SK-N-SH (cell line): ENCODE results near the gene ZBTB8OS. TPM values are rescaled to one million over a fixed set of nuclear protein-coding genes. Genes with fewer than 3 reads are reported as not detected.

Source experiments
- CTCF ChIA-PET: fragments of 300-600, 350-600 bp; formaldehyde crosslinking; extraction: SDS; loops from one replicate; lab custom pipeline; 2021; lab: Yijun Ruan, JAX
- POLR2A ChIA-PET: fragments of 350-600 bp; sonication (Branson Sonifier 250); formaldehyde crosslinking; extraction: SDS; loops from one replicate; lab custom pipeline; 2020; ENCODE audit warnings: antibody characterized with exemption, inconsistent platforms; lab: Yijun Ruan, JAX
- DNase-seq: peaks from one replicate; pipeline ENCODE4 v3.0.0; 2012
- H2AFZ ChIP-seq: fragments of 200-600 bp; sonication (generic); 2 replicates; pipeline ENCODE4 v1.8.1; 2016; ENCODE audit warnings: antibody characterized with exemption, mild to moderate bottlenecking, low read depth
- H3F3A ChIP-seq: fragments of 200-600 bp; sonication (generic); replicated peaks from 2 replicates; pipeline ENCODE3; 2016; ENCODE audit warnings: antibody characterized with exemption, mild to moderate bottlenecking; ENCODE audit not compliant: insufficient read depth
- H3K27ac ChIP-seq, 2 experiments: fragments of 200-500 bp in 1 of 2; fragments of 200-600 bp in 1 of 2; sonication (Bioruptor generic) in 1 of 2; sonication (generic), shearing (Covaris generic) in 1 of 2; 2 replicates each; pipeline versions ENCODE4 v1.5.1 to v1.6.1; 2014 to 2016; ENCODE audit warnings: low read depth in 2 of 2, inconsistent platforms in 1 of 2, low read length in 1 of 2, mild to moderate bottlenecking in 1 of 2, mixed read lengths in 1 of 2
- H3K27me3 ChIP-seq: fragments of 200-600 bp; sonication (generic), shearing (Covaris generic); 2 replicates; pipeline ENCODE4 v1.6.1; 2016; ENCODE audit warnings: mixed run types; ENCODE audit not compliant: insufficient read depth
- H3K36me3 ChIP-seq, 2 experiments: fragments of 200-500 bp in 1 of 2; fragments of 200-600 bp in 1 of 2; sonication (Bioruptor generic) in 1 of 2; sonication (generic) in 1 of 2; replicated peaks in 1 of 2; 2 replicates each; pipeline versions ENCODE3 to v1.5.1; 2014 to 2016; ENCODE audit warnings: low read length in 1 of 2, mild to moderate bottlenecking in 1 of 2; ENCODE audit not compliant: insufficient read depth in 2 of 2, control insufficient read depth in 1 of 2
- H3K4me1 ChIP-seq, 2 experiments: fragments of 200-500 bp in 1 of 2; fragments of 200-600 bp in 1 of 2; sonication (Bioruptor generic) in 1 of 2; sonication (generic), shearing (Covaris generic) in 1 of 2; 2 replicates each; pipeline versions ENCODE4 v1.5.1 to v1.6.1; 2014 to 2016; ENCODE audit warnings: low read depth in 1 of 2, low read length in 1 of 2, mixed run types in 1 of 2; ENCODE audit not compliant: insufficient read depth in 2 of 2, control insufficient read depth in 1 of 2
- H3K4me2 ChIP-seq: fragments of 200-600 bp; sonication (generic), shearing (Covaris generic); 2 replicates; pipeline ENCODE4 v1.6.1; 2017; ENCODE audit warnings: mixed run types
- H3K4me3 ChIP-seq, 2 experiments: fragments of 200-500 bp in 1 of 2; fragments of 200-600 bp in 1 of 2; sonication (Bioruptor generic) in 1 of 2; sonication (generic), shearing (Covaris generic) in 1 of 2; 2 replicates each; pipeline versions ENCODE4 v1.5.1 to v1.8.1; 2014 to 2016; ENCODE audit warnings: low read depth in 2 of 2, inconsistent platforms in 1 of 2, low read length in 1 of 2, mild to moderate bottlenecking in 1 of 2, mixed read lengths in 1 of 2, moderate library complexity in 1 of 2
- H3K79me2 ChIP-seq: fragments of 200-600 bp; sonication (generic); 2 replicates; pipeline ENCODE4 v1.8.1; 2017; ENCODE audit warnings: mild to moderate bottlenecking; ENCODE audit not compliant: insufficient read depth
- H3K9ac ChIP-seq: fragments of 200-600 bp; sonication (generic); 2 replicates; pipeline ENCODE4 v1.6.1; 2017; ENCODE audit warnings: mixed run types
- H3K9me2 ChIP-seq: fragments of 200-600 bp; sonication (generic); 2 replicates; pipeline ENCODE4 v1.6.1; 2017; ENCODE audit warnings: mixed run types
- H3K9me3 ChIP-seq: fragments of 200-600 bp; sonication (generic); 2 replicates; pipeline ENCODE4 v1.6.1; 2017; ENCODE audit warnings: mixed run types, mild to moderate bottlenecking, moderate library complexity
- H4K20me1 ChIP-seq: fragments of 200-600 bp; sonication (generic); 2 replicates; pipeline ENCODE4 v1.6.1; 2017; ENCODE audit warnings: mild to moderate bottlenecking, mixed run types; ENCODE audit not compliant: insufficient read depth
- CHD2 ChIP-seq: fragments of 150-350 bp; IDR thresholded peaks from 2 replicates; pipeline ENCODE4 v1.6.1; 2018; ENCODE audit warnings: low read length; ENCODE audit not compliant: partially characterized antibody
- EP300 ChIP-seq, 2 experiments: IDR thresholded peaks; 2 replicates each; pipeline versions ENCODE4 v1.4.0 to v1.6.1; 2012; ENCODE audit warnings: borderline replicate concordance in 1 of 2, low read depth in 1 of 2, low read length in 1 of 2
- EZH2phosphoT487 ChIP-seq: fragments of 200-600 bp; sonication (generic); IDR thresholded peaks from 2 replicates; pipeline ENCODE4 v1.6.1; 2017; ENCODE audit warnings: low read depth, mixed run types, mild to moderate bottlenecking, antibody characterized with exemption, moderate library complexity, borderline replicate concordance
- FOXJ3 ChIP-seq: sonication (generic); formaldehyde crosslinking; IDR thresholded peaks from 2 replicates; pipeline ENCODE4 v1.5.1; 2020; ENCODE audit warnings: mild to moderate bottlenecking, missing genetic modification reagents
- GATA2 ChIP-seq: sonication (generic); formaldehyde crosslinking; IDR thresholded peaks from 2 replicates; pipeline ENCODE4 v1.5.0; 2020; ENCODE audit warnings: mild to moderate bottlenecking, missing genetic modification reagents
- JUND ChIP-seq: IDR thresholded peaks from 2 replicates; pipeline ENCODE4 v1.4.0; 2012
- MXI1 ChIP-seq: IDR thresholded peaks from 2 replicates; pipeline ENCODE4 v1.6.1; 2012; ENCODE audit warnings: mild to moderate bottlenecking, low read depth, low read length, improper control_type of control experiment
- NFIC ChIP-seq: IDR thresholded peaks from 2 replicates; pipeline ENCODE4 v1.4.0; 2012; ENCODE audit warnings: borderline replicate concordance
- POLR2AphosphoS5 ChIP-seq: IDR thresholded peaks from 2 replicates; pipeline ENCODE4 v1.6.1; 2012; ENCODE audit warnings: low read depth, low read length
- RAD21 ChIP-seq: IDR thresholded peaks from 2 replicates; pipeline ENCODE4 v1.6.1; 2012; ENCODE audit warnings: mild to moderate bottlenecking, low read length
- RCOR1 ChIP-seq: fragments of 150-350 bp; IDR thresholded peaks from 2 replicates; pipeline ENCODE4 v1.6.1; 2017; ENCODE audit warnings: antibody characterized with exemption, low read length
- RFX5 ChIP-seq: IDR thresholded peaks from 2 replicates; pipeline ENCODE4 v1.6.1; 2012; ENCODE audit warnings: mild to moderate bottlenecking, improper control_type of control experiment, low read length
- RXRA ChIP-seq: IDR thresholded peaks from 2 replicates; pipeline ENCODE4 v1.4.0; 2012; ENCODE audit warnings: low read depth, mild to moderate bottlenecking, borderline replicate concordance
- SIN3A ChIP-seq: IDR thresholded peaks from 2 replicates; pipeline ENCODE4 v1.6.1; 2012; ENCODE audit warnings: low read depth, mild to moderate bottlenecking, low read length, moderate library complexity, borderline replicate concordance
- SMC3 ChIP-seq: IDR thresholded peaks from 2 replicates; pipeline ENCODE4 v1.6.1; 2012; ENCODE audit warnings: low read depth, low read length, improper control_type of control experiment
- YY1 ChIP-seq: IDR thresholded peaks from 2 replicates; pipeline ENCODE4 v1.4.0; 2012; ENCODE audit warnings: low read depth, mild to moderate bottlenecking
- WGBS: methylation state at CpG from one replicate; pipeline ENCODE4 v1.1.6; 2017; ENCODE audit warnings: low lambda C conversion rate; 5-methylcytosine and 5-hydroxymethylcytosine counted together
- polyA plus RNA-seq, 3 experiments: library from polyadenylated mRNA; depleted of rRNA; stranded (reverse); fragments of >200 nt; gene quantifications; 2 replicates each; pipeline ENCODE4 v1.2.3, GENCODE V29; 2012
- TF ChIP-seq, protein P1 (sequence below): fragments of 150-350 bp; IDR thresholded peaks from 2 replicates; pipeline ENCODE4 v1.6.1; 2016; ENCODE audit warnings: mild to moderate bottlenecking, low read depth, low read length
- TF ChIP-seq, protein P2 (sequence below): fragments of 150-350 bp; IDR thresholded peaks from 2 replicates; pipeline ENCODE4 v1.6.1; 2017; ENCODE audit warnings: antibody characterized with exemption, low read length, low read depth, borderline replicate concordance
- TF ChIP-seq, protein P3 (sequence below): IDR thresholded peaks from 2 replicates; pipeline ENCODE4 v1.4.0; 2012; ENCODE audit warnings: low read depth, borderline replicate concordance
- TF ChIP-seq, protein P4 (sequence below): IDR thresholded peaks from 2 replicates; pipeline ENCODE4 v1.4.0; 2012; ENCODE audit warnings: low read depth

Gene ZBTB8OS
- polyA plus RNA-seq, 1 of the 3 experiments (the other 2 are of a cell fraction) = 59.2 TPM

DNA sequence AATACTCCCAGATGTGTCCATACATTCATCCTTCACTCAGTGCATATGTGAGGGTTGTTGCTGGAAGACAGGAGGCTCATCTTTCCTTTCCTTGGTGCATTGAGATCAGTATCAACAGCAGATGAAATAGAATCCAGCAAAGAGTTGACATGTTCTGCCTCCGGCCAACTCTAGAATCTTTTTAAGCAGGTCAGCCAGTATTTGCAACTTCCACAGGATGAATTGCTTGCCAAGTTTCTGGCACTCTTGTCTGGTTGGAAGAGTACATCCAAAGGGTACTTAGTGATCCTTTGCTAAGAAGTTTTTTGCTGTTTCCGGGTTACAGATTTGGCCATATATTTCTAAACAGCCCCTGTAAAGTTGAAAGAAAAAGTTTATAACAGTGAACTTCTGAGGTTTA is 31.2 kb upstream of the ZBTB8OS start:
- Histone ChIP-seq H2AFZ (no peak overlapping the region), H3F3A (peaks cover 46% of the 10 kb centered on the region), H3K27ac (peak overlapping the region; percentile 8 to 18; a peak in 2 of 4 replicates), H3K9ac (no peak overlapping the region), H3K9me2 (no peaks in the 10 kb centered on the region), H3K9me3 (no peaks in the 10 kb centered on the region), H3K4me3 (no peak overlapping the region), H3K79me2 (no peaks in the 10 kb centered on the region), H3K4me1 (no peaks in the 10 kb centered on the region), H3K4me2 (no peak overlapping the region), H4K20me1 (peaks cover 6% of the 10 kb centered on the region; the same call in 1 of the 2 replicates), H3K36me3 (peaks cover 61 to 90% of the 10 kb centered on the region in 2 experiments), H3K27me3 (no peaks in the 10 kb centered on the region)
- no peak for TF ChIP-seq EP300 (IDR thresholded peaks at IDR 0.05; ENCODE audit: borderline replicate concordance in 1 of 2, low read depth in 1 of 2, low read length in 1 of 2)
- TF ChIP-seq, protein P1, sequence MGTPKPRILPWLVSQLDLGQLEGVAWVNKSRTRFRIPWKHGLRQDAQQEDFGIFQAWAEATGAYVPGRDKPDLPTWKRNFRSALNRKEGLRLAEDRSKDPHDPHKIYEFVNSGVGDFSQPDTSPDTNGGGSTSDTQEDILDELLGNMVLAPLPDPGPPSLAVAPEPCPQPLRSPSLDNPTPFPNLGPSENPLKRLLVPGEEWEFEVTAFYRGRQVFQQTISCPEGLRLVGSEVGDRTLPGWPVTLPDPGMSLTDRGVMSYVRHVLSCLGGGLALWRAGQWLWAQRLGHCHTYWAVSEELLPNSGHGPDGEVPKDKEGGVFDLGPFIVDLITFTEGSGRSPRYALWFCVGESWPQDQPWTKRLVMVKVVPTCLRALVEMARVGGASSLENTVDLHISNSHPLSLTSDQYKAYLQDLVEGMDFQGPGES = no peak
- TF ChIP-seq, protein P2, sequence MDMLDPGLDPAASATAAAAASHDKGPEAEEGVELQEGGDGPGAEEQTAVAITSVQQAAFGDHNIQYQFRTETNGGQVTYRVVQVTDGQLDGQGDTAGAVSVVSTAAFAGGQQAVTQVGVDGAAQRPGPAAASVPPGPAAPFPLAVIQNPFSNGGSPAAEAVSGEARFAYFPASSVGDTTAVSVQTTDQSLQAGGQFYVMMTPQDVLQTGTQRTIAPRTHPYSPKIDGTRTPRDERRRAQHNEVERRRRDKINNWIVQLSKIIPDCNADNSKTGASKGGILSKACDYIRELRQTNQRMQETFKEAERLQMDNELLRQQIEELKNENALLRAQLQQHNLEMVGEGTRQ = no peak
- no peak for TF ChIP-seq RFX5
- TF ChIP-seq MXI1 = no peak
- no peak for TF ChIP-seq CHD2
- no peak for TF ChIP-seq YY1
- TF ChIP-seq, protein P3, sequence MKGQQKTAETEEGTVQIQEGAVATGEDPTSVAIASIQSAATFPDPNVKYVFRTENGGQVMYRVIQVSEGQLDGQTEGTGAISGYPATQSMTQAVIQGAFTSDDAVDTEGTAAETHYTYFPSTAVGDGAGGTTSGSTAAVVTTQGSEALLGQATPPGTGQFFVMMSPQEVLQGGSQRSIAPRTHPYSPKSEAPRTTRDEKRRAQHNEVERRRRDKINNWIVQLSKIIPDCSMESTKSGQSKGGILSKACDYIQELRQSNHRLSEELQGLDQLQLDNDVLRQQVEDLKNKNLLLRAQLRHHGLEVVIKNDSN = no peak
- TF ChIP-seq, protein P4, sequence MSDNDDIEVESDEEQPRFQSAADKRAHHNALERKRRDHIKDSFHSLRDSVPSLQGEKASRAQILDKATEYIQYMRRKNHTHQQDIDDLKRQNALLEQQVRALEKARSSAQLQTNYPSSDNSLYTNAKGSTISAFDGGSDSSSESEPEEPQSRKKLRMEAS = no peak
- no peak for TF ChIP-seq SMC3
- TF ChIP-seq RXRA = no peak
- TF ChIP-seq FOXJ3 (CRISPR knock-in tag) = no peak
- no peak for TF ChIP-seq RAD21
- TF ChIP-seq NFIC = 0 out of 2 replicates have a peak, but pooled peaks have one; percentile 42
- TF ChIP-seq JUND = no peak
- no peak for TF ChIP-seq RCOR1
- no peak for TF ChIP-seq EZH2phosphoT487
- TF ChIP-seq POLR2AphosphoS5 = 0 out of 2 replicates have a peak, but pooled peaks have one; percentile 20
- peak; percentile 42; the same call in 1 of the 2 replicates for TF ChIP-seq SIN3A
- TF ChIP-seq GATA2 (CRISPR knock-in tag) = no peak
- WGBS = 73% methylated on average over 2 of the region's 2 CpGs
- no peak for DNase-seq
- ChIA-PET POLR2A (no interaction called here), CTCF (no interaction called here)
